ENCODE results near the gene FAM241B.

The FAM241B gene

GRCh38 chr10:69659241-69660038, 29.4 kb downstream of the FAM241B start:
- H3K9me3 ChIP-seq = no peaks in the 10 kb centered on the region
- TF ChIP-seq CTCF (IDR thresholded peaks at IDR 0.05; ENCODE audit: low read depth, low read length) = no peak
- peaks cover 19% of the 10 kb centered on the region for H3K4me1 ChIP-seq
- DNase-seq = no peak
- H3K36me3 ChIP-seq = no peaks in the 10 kb centered on the region
- no peak overlapping the region for H3K4me3 ChIP-seq (ENCODE audit: low read depth, low read length)
- H3K27me3 ChIP-seq = no peaks in the 10 kb centered on the region

- Histone ChIP-seq H3K4me3 (ENCODE audit: low read depth, low read length) (no peak overlapping the region), H3K4me1 (peaks cover 19% of the 10 kb centered on the region), H3K27me3 (no peaks in the 10 kb centered on the region), H3K36me3 (no peaks in the 10 kb centered on the region), H3K9me3 (no peaks in the 10 kb centered on the region)
- TF ChIP-seq CTCF (IDR thresholded peaks at IDR 0.05; ENCODE audit: low read depth, low read length) = no peak
- no peak for DNase-seq
Observed at GRCh38 chr10:69660296-69660695, 30.2 kb downstream of the FAM241B start.

- H3K9me3 ChIP-seq = no peaks in the 10 kb centered on the region
- H3K4me3 ChIP-seq (ENCODE audit: low read depth, low read length) = no peak overlapping the region
- no peak for TF ChIP-seq CTCF (IDR thresholded peaks at IDR 0.05; ENCODE audit: low read depth, low read length)
- H3K27me3 ChIP-seq = no peaks in the 10 kb centered on the region
- H3K36me3 ChIP-seq = no peaks in the 10 kb centered on the region
- peaks cover 19% of the 10 kb centered on the region for H3K4me1 ChIP-seq
- DNase-seq = no peak
Observed at GRCh38 chr10:69661414-69662172, 31.5 kb downstream of the FAM241B start.

GRCh38 chr10:69662173-69662877, 32.3 kb downstream of the FAM241B start:
- no peak overlapping the region for H3K4me3 ChIP-seq (ENCODE audit: low read depth, low read length)
- TF ChIP-seq CTCF (IDR thresholded peaks at IDR 0.05; ENCODE audit: low read depth, low read length) = no peak
- H3K27me3 ChIP-seq = no peaks in the 10 kb centered on the region
- no peaks in the 10 kb centered on the region for H3K36me3 ChIP-seq
- H3K4me1 ChIP-seq = peaks cover 19% of the 10 kb centered on the region
- DNase-seq = peak; percentile 35
- no peaks in the 10 kb centered on the region for H3K9me3 ChIP-seq

GRCh38 chr10:69662901-69663300, 32.9 kb downstream of the FAM241B start:
- H3K4me1 ChIP-seq = peaks cover 15% of the 10 kb centered on the region
- no peak overlapping the region for H3K4me3 ChIP-seq (ENCODE audit: low read depth, low read length)
- DNase-seq = no peak
- TF ChIP-seq CTCF (IDR thresholded peaks at IDR 0.05; ENCODE audit: low read depth, low read length) = no peak
- H3K27me3 ChIP-seq = no peaks in the 10 kb centered on the region
- no peaks in the 10 kb centered on the region for H3K36me3 ChIP-seq
- H3K9me3 ChIP-seq = no peaks in the 10 kb centered on the region
